GM19351 (cell line): ENCODE measurements around the gene OR8K1.

ENCODE experiments used
- ATAC-seq: cut with Tn5 transposase; IDR thresholded peaks from one replicate; pipeline ENCODE4 v1.9.1; 2021; ENCODE audit warnings: mild to moderate bottlenecking, moderate library complexity; ENCODE audit not compliant: unreplicated experiment

Gene OR8K1

DNA sequence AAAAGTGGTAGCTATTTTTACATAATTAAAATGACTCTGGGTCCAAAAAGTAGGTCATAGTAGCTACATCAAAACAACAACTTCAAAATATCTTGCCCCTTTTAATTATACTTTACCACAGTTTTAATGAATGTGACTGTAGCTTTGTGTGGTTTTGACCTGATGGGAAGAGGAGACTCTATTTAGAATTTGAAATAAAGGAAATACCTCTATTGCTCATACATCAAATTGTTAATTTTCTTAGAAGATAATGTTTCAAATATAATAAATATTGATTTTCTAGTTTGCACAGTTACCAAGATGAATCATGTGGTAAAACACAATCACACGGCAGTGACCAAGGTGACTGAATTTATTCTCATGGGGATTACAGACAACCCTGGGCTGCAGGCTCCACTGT is at the start of gene OR8K1:
Gene OR8K1, plus strand, starts transcription at position 301 of the 400 bp plus-strand sequence. Its CDS starts 0 bp downstream, at position 301.
- no peak for ATAC-seq

DNA sequence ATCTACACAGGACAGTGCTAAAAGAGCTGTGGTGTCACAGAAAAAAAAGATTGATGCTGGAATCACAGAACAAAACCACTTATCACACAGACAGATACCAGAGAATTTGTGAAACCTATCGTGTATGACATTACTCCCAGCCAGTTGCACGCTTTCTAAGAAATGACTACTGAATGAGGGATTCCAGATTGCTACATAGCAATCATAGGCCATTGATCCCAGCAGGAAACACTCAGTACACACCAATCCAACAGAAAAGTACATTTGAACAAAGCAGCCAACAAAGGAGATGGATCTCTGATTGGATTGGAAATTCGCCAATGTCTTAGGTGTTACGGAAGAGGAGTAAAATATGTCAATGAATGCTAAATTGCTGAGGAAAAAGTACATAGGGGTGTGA is 48.9 kb upstream of the OR8K1 start:
- no peak for ATAC-seq

DNA sequence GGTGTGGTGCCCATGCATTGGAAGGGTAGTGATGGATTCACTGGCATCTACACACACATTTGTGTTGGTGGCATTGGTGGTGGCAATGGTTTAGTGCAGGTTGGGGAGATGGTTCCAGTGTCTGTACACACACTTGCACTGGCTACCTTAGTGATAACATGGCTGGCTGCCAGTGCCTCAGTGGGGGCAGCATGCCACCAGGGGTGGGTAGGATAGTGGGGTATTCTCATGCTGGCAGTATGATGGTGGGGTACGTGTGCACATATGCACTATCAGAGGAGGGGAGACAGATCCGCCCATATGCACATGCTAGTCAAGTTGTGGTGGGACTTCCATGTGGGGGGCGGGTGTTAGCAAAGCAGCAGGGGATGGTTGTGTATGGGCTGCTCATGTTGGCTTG is 38.0 kb upstream of the OR8K1 start:
- no peak for ATAC-seq

DNA sequence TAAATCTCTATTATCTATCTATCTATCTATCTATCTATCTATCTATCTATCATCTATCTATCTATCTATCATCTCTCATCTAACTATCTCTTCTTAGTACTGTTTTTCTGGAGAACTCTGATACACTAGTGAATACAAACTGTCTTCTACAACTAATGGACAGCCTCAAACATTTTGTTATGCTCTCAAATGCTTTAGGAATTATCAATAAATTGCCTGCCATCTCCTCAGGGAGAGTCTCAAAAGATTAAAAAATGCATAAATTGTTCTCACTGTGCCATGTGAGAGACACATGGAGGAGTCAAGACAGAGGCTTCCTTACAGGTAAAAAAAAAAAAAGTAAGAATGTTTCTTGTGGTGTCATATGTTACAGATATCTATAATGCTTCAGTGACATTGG is 31.0 kb upstream of the OR8K1 start, which contains the start of gene OR8K3:
Gene OR8K3, plus strand, starts transcription at position 301 of the 400 bp plus-strand sequence. CDS start 3,163 bp downstream, outside the sequence.
- ATAC-seq: no peak

DNA sequence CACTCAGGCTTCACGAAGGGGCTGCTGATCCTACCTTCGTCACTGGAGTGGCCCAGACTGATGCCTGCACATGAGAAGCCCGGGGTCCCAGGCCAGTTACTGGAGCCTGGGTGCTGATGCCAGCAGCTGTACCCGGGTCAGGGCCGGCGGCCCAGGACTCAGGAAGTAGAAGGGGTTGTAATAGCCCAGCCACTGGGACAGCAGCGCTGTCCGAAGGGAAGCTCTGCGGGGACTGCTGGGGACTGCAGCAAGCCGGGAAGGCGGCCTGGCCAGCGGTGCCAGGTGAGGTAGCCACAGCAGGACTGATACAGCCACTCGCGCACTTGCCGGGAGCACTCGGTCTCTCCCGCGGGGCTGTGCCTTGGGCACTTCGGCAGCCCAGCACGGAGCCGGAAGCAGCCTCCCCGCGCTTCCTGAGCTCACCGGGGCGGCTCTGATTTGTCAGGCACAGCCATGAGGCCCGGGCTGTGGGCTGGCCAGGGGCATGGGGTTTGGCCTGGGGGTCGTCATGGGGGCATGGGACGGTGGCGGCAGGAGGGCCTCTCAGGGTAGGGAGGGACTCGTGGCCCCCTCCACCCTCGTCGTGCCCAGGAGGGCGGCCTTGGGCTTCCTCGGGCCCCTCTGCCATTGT is 13.9 kb upstream of the OR8K1 start:
- ATAC-seq: no peak

DNA sequence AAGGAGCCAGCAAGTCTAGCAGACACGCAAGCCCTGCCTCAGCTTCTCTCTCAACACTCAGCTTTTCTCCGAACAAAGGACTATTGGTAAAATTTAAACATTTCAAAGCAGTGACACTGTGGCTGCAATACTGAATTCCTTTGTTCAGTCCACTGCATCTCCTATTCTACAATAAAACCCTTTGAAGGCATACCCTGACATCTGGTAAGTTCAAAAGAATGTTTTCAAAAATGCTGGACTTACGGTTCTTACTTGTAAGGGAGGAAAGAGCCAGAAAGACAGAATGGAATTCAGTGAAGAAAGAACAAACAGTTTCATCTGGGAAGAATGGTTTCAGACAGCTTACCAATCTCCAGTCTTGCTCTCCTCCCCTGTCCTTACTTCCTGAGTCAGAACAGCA is 12.7 kb upstream of the OR8K1 start:
- no peak for ATAC-seq

DNA sequence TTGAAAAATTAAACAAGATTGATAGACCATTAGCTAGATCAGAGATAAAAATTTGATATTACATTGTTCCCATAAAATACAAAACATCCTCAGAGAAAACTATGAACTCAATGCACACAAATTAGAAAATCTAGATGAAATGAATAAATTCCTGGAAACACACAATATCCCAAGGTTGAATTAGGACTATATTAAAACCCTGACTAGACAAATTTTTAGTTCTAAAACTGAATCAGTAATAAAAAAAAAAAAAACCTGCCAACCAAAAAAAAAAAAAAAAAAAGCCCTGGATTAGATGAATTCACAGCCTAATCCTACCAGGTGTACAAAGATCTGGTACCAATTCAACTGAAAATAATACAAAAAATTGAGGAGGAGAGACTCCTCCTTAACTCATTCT is 5.5 kb upstream of the OR8K1 start:
- no peak for ATAC-seq

DNA sequence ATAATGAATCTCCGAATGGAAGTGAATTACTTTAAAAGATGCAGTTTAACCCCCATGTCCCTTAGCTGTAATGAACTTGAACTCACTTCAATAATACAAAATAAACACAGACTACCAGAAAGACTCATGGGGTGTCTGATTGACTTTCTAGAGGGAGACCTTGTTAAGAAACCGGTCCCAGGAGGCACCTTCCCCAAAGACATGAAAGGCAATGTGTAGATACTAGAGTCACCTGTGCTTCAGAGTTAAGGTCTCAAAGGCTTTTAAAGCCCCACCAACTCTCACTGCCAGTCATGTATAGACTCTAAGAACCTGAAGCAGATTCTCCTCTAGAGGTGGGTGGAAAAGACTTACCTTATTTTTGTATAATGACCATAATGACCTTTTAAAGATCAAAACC is 8.2 kb downstream of the OR8K1 start, which contains the start of gene OR8J1:
Gene OR8J1, plus strand, starts transcription at position 301 of the 400 bp plus-strand sequence. CDS start 5,956 bp downstream, outside the sequence.
- no peak for ATAC-seq

DNA sequence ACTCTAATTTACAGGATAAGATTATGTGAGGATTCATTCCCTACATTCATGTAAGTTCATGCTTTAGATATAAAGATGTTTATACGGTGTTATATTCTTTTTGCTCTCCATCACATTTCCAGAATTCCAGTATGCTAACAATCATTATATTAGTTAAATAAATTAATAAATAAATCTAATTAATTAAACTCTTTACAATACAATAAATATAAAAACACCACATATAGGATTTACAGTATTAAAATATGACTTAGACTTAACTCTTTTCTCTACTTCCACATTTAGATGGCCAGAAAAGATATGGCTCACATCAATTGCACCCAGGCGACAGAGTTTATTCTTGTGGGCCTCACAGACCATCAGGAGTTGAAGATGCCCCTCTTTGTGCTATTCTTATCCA is 29.5 kb downstream of the OR8K1 start, which contains the start of gene OR8U1:
Gene OR8U1, plus strand, starts transcription at position 301 of the 400 bp plus-strand sequence. Its CDS starts 0 bp downstream, at position 301.
- ATAC-seq: no peak

DNA sequence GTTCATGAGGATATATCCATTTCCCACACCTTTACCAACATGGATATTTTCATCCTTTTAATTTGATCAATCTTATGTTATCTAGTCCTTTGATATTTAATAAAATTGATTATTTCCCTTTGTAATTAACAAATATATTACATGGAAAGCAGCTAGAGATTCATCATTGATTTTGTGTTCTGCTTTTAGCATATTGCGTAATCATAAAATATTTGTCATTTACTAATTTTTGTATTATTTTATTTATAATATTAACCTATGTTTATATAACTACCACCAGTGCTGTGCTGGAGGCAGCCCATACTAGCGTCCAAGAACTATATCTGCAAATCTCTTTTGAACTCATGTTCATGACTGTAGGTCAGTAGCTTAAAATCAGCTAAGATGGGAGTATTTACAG is 34.3 kb downstream of the OR8K1 start:
- ATAC-seq: no peak

DNA sequence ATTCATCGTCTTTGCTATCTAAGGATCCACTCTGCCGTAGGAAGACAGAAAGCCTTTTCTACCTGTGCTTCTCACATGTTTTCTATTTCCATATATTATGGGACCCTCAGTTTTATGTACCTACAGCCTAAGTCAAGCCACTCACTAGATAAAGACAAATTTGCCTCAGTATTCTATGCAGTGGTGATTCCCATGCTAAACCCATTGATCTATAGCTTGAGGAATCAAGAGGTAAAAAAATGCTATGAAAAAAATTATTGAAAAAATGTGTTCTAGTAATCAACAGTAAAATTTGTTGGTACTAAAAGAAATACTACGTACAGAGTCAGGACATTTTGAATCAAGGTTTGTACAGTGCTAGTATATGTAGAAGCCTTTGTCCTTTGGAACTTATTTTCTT is 48.5 kb downstream of the OR8K1 start:
- ATAC-seq: no peak

DNA sequence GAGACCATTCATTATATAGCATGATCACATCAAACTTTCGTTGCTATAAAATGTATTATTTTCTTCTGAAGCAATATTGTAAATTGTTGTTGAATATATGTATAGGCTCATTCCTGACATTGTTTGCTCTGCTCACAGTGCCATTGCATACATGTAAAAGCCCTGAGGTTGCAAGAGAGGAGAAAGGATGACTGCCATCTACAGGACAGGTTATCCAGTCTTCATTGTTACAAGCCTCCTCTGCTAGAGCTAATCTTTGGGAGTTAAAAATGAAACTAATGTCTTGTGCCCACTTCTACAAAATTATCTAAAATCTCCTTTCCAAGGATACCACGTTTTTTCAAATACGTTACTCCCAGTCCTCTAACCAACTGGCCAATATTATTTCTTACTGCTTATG is 50.2 kb downstream of the OR8K1 start:
- ATAC-seq: no peak
